PC-3 (cell line): Measurements from ENCODE around the gene PKLR. TPM values are rescaled to one million over a fixed set of nuclear protein-coding genes. Genes with fewer than 3 reads are reported as not detected.

ENCODE experiments used
- ATAC-seq: fragments of 200-7000 bp; cut with Tn5 transposase; 2 replicates; pipeline ENCODE4 v1.9.1; 2020; ENCODE audit warnings: mild to moderate bottlenecking, moderate library complexity
- BruUV-seq: library from RNA; stranded (reverse); fragments of 400-500 nt; replicated peaks from 2 replicates; lab custom pipeline; 2021; lab: Mats Ljungman, UMichigan
- CTCF ChIA-PET: fragments of 300-600 bp; sonication (Branson Sonifier 250); formaldehyde crosslinking; loops from one replicate; lab custom pipeline; 2022; ENCODE audit warnings: antibody characterized with exemption; lab: Charles Lee
- POLR2A ChIA-PET: fragments of 300-600 bp; sonication (Branson Sonifier 250); formaldehyde crosslinking; loops from one replicate; lab custom pipeline; 2022; ENCODE audit warnings: antibody characterized with exemption; ENCODE audit not compliant: unreplicated experiment; lab: Charles Lee
- DNase-seq: peaks from one replicate; pipeline ENCODE4 v3.0.0-alpha.2; 2015
- H2AFZ ChIP-seq: fragments of 300-600 bp; sonication (generic); 2 replicates; pipeline ENCODE4 v1.6.0; 2016; ENCODE audit warnings: antibody characterized with exemption, low read length
- H3F3A ChIP-seq: fragments of 300-600 bp; sonication (generic); one replicate; pipeline ENCODE4 v1.6.0; 2017; ENCODE audit warnings: antibody characterized with exemption, low read length, control low read depth, mild to moderate bottlenecking; ENCODE audit not compliant: unreplicated experiment
- H3K27ac ChIP-seq: fragments of 300-600 bp; sonication (generic); 2 replicates; pipeline ENCODE4 v1.5.1; 2016; ENCODE audit warnings: mild to moderate bottlenecking, low read length
- H3K27me3 ChIP-seq: fragments of 300-600 bp; sonication (generic); 2 replicates; pipeline ENCODE4 v1.6.1; 2016; ENCODE audit warnings: low read length, mixed read lengths
- H3K36me3 ChIP-seq: fragments of 300-600 bp; sonication (generic); 2 replicates; pipeline ENCODE4 v1.6.1; 2016; ENCODE audit warnings: low read depth, mixed run types, low read length, mixed read lengths
- H3K4me1 ChIP-seq: fragments of 300-600 bp; sonication (generic); 2 replicates; pipeline ENCODE4 v1.5.1; 2016; ENCODE audit warnings: low read length; ENCODE audit not compliant: insufficient read depth
- H3K4me2 ChIP-seq: fragments of 300-600 bp; sonication (generic); 2 replicates; pipeline ENCODE4 v1.6.0; 2016; ENCODE audit warnings: low read length
- H3K4me3 ChIP-seq: fragments of 300-600 bp; sonication (generic); 2 replicates; pipeline ENCODE4 v1.5.1; 2016; ENCODE audit warnings: mild to moderate bottlenecking, low read length, mixed read lengths
- H3K79me2 ChIP-seq: fragments of 300-600 bp; sonication (generic); 2 replicates; pipeline ENCODE4 v1.6.1; 2017; ENCODE audit warnings: low read length, mixed read lengths
- H3K9ac ChIP-seq: fragments of 300-600 bp; sonication (generic); 2 replicates; pipeline ENCODE4 v1.6.0; 2016; ENCODE audit warnings: mild to moderate bottlenecking, low read length
- H3K9me2 ChIP-seq: fragments of 300-600 bp; sonication (generic); replicated peaks from 2 replicates; pipeline ENCODE4 v1.6.1; 2016; ENCODE audit warnings: mixed run types, low read length, mixed read lengths
- H3K9me3 ChIP-seq: fragments of 300-600 bp; sonication (generic); 2 replicates; pipeline ENCODE4 v1.6.1; 2016; ENCODE audit warnings: low read length, mixed read lengths
- H4K20me1 ChIP-seq: fragments of 300-600 bp; sonication (generic); 2 replicates; pipeline ENCODE4 v1.6.1; 2016; ENCODE audit warnings: low read length, mixed read lengths
- EZH2 ChIP-seq: fragments of 300-600 bp; sonication (generic); IDR thresholded peaks from one replicate; pipeline ENCODE4 v1.6.1; 2017; ENCODE audit warnings: antibody characterized with exemption, mild to moderate bottlenecking, low read length; ENCODE audit not compliant: unreplicated experiment
- EZH2phosphoT487 ChIP-seq: fragments of 300-600 bp; sonication (generic); IDR thresholded peaks from 2 replicates; pipeline ENCODE4 v1.6.1; 2018; ENCODE audit warnings: mild to moderate bottlenecking, antibody characterized with exemption, low read length, borderline replicate concordance
- intact Hi-C: fragments of 100-400 bp; cut with micrococcal nuclease; formaldehyde crosslinking; loops from 2 replicates; pipeline ENCODE4 v1.9.0; 2023
- total RNA-seq: library from RNA; depleted of rRNA; stranded (reverse); fragments of >200 nt; gene quantifications from 2 replicates; pipeline ENCODE4 v1.2.3, GENCODE V29; 2014
- TF ChIP-seq, protein P1 (sequence below): fragments of 300-600 bp; sonication (generic); conservative IDR thresholded peaks from 2 replicates; pipeline ENCODE4 v1.5.1; 2017; ENCODE audit warnings: antibody characterized with exemption, low read depth, mild to moderate bottlenecking, low read length

PKLR gene
- total RNA-seq, 1 experiment from 2014 or later, result not detected

DNA sequence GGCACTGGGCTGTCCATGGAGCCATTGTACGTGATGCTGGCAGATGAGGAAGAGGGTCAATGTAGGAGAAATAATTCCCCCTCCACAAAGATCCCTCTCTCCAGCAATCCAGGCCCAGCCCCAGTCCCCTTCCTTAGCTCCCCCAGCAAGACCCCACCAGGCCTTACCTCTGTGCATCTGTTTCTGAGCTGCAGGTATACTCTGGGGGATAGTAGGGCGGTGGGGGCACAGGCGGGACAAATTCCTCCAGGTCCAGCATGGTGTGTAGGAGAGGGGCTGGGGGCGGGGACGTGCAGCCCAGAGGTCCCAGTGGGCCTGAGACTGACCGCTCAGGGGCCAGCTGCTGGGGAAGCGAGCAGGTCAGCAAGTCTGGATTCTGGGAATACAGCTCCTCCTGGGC is 49.7 kb downstream of the PKLR start:
- Histone ChIP-seq H3K4me1 (peaks cover 22% of the 10 kb centered on the region), H3K27ac (no peak overlapping the region), H3K36me3 (peaks cover 15% of the 10 kb centered on the region; the same call in 1 of the 2 replicates), H2AFZ (no peak overlapping the region), H3F3A (no peaks in the 10 kb centered on the region), H3K9me3 (no peaks in the 10 kb centered on the region), H3K4me2 (no peak overlapping the region), H3K4me3 (no peak overlapping the region), H3K9ac (no peak overlapping the region), H3K79me2 (peaks cover 21% of the 10 kb centered on the region), H4K20me1 (no peaks in the 10 kb centered on the region), H3K27me3 (no peaks in the 10 kb centered on the region), H3K9me2 (no peaks in the 10 kb centered on the region)
- TF ChIP-seq, protein P1, sequence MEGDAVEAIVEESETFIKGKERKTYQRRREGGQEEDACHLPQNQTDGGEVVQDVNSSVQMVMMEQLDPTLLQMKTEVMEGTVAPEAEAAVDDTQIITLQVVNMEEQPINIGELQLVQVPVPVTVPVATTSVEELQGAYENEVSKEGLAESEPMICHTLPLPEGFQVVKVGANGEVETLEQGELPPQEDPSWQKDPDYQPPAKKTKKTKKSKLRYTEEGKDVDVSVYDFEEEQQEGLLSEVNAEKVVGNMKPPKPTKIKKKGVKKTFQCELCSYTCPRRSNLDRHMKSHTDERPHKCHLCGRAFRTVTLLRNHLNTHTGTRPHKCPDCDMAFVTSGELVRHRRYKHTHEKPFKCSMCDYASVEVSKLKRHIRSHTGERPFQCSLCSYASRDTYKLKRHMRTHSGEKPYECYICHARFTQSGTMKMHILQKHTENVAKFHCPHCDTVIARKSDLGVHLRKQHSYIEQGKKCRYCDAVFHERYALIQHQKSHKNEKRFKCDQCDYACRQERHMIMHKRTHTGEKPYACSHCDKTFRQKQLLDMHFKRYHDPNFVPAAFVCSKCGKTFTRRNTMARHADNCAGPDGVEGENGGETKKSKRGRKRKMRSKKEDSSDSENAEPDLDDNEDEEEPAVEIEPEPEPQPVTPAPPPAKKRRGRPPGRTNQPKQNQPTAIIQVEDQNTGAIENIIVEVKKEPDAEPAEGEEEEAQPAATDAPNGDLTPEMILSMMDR, result no peak
- TF ChIP-seq EZH2phosphoT487, result no peak
- ChIA-PET POLR2A (no interaction called here), CTCF (interaction anchor here (0.5 to 1.6 kb wide), 11 partner anchors 10 to 253 kb away, joined by 3 to 14 read pairs (median 4); partner anchors contain the start of genes CLK2, HCN3 and SCAMP3)
- ATAC-seq (no peak), DNase-seq (no peak)
- intact Hi-C loops, result no loop called here
- no TSS peak for BruUV-seq

DNA sequence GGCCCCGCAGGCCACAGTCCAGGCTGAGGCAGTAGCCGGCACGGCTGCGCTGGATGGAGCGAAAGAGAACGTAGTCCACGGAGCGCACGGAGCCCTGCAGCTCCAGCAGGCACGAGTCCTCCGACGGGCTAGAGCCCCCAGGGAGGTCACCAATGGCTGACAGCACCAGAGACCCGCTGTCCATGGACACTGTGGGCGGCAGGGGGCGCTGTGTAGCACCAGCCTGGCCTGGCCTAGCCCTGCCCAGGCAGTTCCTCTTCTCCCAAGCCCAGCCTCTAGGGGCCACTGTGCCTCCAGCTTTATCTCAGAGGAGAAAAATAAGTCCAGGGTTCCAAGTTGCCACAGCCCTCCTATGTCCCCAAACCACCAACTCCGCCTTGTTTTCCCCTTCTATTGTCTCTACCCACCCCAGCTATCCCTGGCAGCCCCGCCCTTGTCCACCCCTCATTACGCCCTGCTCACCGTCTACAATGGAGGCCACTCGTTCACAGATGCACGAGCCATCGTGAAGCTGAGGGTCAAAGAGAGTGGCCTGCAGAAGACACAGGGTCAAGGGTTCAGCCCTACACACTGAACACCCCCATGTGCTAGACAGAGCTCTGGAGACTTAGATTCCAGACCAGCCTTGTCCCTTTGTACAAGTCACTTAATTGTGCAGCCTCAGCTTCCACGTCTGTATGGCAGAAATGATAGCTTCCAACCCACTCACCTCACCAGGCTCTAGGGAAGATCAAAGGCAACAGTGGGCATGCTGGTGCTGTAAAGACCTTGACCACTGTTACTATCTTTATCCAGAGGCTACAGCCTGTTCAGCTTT is 50.4 kb downstream of the PKLR start:
- H3K9me3 ChIP-seq, result no peaks in the 10 kb centered on the region
- peaks cover 19% of the 10 kb centered on the region for H3K4me1 ChIP-seq
- H3K36me3 ChIP-seq, result peaks cover 15% of the 10 kb centered on the region; the same call in 1 of the 2 replicates
- H3K4me2 ChIP-seq, result no peak overlapping the region
- H3K9me2 ChIP-seq, result no peaks in the 10 kb centered on the region
- POLR2A ChIA-PET, result interaction anchor here (0.6 kb wide), 1 partner anchor 72 kb away, joined by 4 read pairs; no protein-coding TSS in a partner anchor
- no peaks in the 10 kb centered on the region for H4K20me1 ChIP-seq
- no TSS peak for BruUV-seq
- DNase-seq (peak; percentile 97), ATAC-seq (peak; percentile 66)
- no peak for TF ChIP-seq EZH2phosphoT487
- TF ChIP-seq, protein P1, result peak; percentile 99
- no peak for TF ChIP-seq EZH2
- peaks cover 21% of the 10 kb centered on the region for H3K79me2 ChIP-seq
- intact Hi-C loops, result loop anchor here (1.0 kb wide), 3 partner anchors 22 to 74 kb away; partner anchors contain the start of gene CLK2
- no peak overlapping the region for H3K27ac ChIP-seq
- H3F3A ChIP-seq, result no peaks in the 10 kb centered on the region
- 0 out of 2 replicates have a peak overlapping the region, but pooled peaks have one; percentile 19 for H2AFZ ChIP-seq
- CTCF ChIA-PET, result interaction anchor here (0.5 to 1.6 kb wide), 14 partner anchors 10 to 253 kb away, joined by 3 to 14 read pairs (median 4); partner anchors contain the start of genes CLK2, HCN3 and SCAMP3
- no peak overlapping the region for H3K4me3 ChIP-seq
- H3K27me3 ChIP-seq, result no peaks in the 10 kb centered on the region
- no peak overlapping the region for H3K9ac ChIP-seq
